Erythroblast (primary cell): Measurements from ENCODE around the gene PER3.

Experiments used
- GATA1 ChIP-seq: IDR thresholded peaks from 2 replicates; pipeline ENCODE4 v1.6.1; 2011; ENCODE audit warnings: low read depth, mild to moderate bottlenecking, control low read depth, low read length, moderate library complexity
- POLR2A ChIP-seq: IDR thresholded peaks from 2 replicates; pipeline ENCODE4 v1.6.1; 2011; ENCODE audit warnings: mild to moderate bottlenecking, low read length

GRCh38 chr1:7770669-7770996 lies 13.5 kb upstream of the PER3 start:
- TF ChIP-seq POLR2A (no peak), GATA1 (no peak)
